PC-3 (cell line): Measurements from ENCODE around the gene NAP1L4. TPM values are rescaled to one million over a fixed set of nuclear protein-coding genes. Genes with fewer than 3 reads are reported as not detected.
A peak's percentile ranks its signal among the peaks of the same experiment; 100 is the strongest.

Experiments used
- ATAC-seq: fragments of 200-7000 bp; cut with Tn5 transposase; 2 replicates; pipeline ENCODE4 v1.9.1; 2020; ENCODE audit warnings: mild to moderate bottlenecking, moderate library complexity
- Bru-seq: library from RNA; stranded (reverse); fragments of 400-500 nt; gene quantifications from one replicate; lab custom pipeline; 2021; lab: Mats Ljungman, UMichigan
- BruChase-seq, 2 experiments: library from RNA; stranded (reverse); fragments of 400-500 nt; gene quantifications; one replicate each; lab custom pipeline; 2021; lab: Mats Ljungman, UMichigan
- BruUV-seq: library from RNA; stranded (reverse); fragments of 400-500 nt; replicated peaks from 2 replicates; lab custom pipeline; 2021; lab: Mats Ljungman, UMichigan
- CTCF ChIA-PET: fragments of 300-600 bp; sonication (Branson Sonifier 250); formaldehyde crosslinking; loops from one replicate; lab custom pipeline; 2022; ENCODE audit warnings: antibody characterized with exemption; lab: Charles Lee
- POLR2A ChIA-PET: fragments of 300-600 bp; sonication (Branson Sonifier 250); formaldehyde crosslinking; loops from one replicate; lab custom pipeline; 2022; ENCODE audit warnings: antibody characterized with exemption; ENCODE audit not compliant: unreplicated experiment; lab: Charles Lee
- DNase-seq: peaks from one replicate; pipeline ENCODE4 v3.0.0-alpha.2; 2015
- H2AFZ ChIP-seq: fragments of 300-600 bp; sonication (generic); 2 replicates; pipeline ENCODE4 v1.6.0; 2016; ENCODE audit warnings: antibody characterized with exemption, low read length
- H3F3A ChIP-seq: fragments of 300-600 bp; sonication (generic); one replicate; pipeline ENCODE4 v1.6.0; 2017; ENCODE audit warnings: antibody characterized with exemption, low read length, control low read depth, mild to moderate bottlenecking; ENCODE audit not compliant: unreplicated experiment
- H3K27ac ChIP-seq: fragments of 300-600 bp; sonication (generic); 2 replicates; pipeline ENCODE4 v1.5.1; 2016; ENCODE audit warnings: mild to moderate bottlenecking, low read length
- H3K27me3 ChIP-seq: fragments of 300-600 bp; sonication (generic); 2 replicates; pipeline ENCODE4 v1.6.1; 2016; ENCODE audit warnings: low read length, mixed read lengths
- H3K36me3 ChIP-seq: fragments of 300-600 bp; sonication (generic); 2 replicates; pipeline ENCODE4 v1.6.1; 2016; ENCODE audit warnings: low read depth, mixed run types, low read length, mixed read lengths
- H3K4me1 ChIP-seq: fragments of 300-600 bp; sonication (generic); 2 replicates; pipeline ENCODE4 v1.5.1; 2016; ENCODE audit warnings: low read length; ENCODE audit not compliant: insufficient read depth
- H3K4me2 ChIP-seq: fragments of 300-600 bp; sonication (generic); 2 replicates; pipeline ENCODE4 v1.6.0; 2016; ENCODE audit warnings: low read length
- H3K4me3 ChIP-seq: fragments of 300-600 bp; sonication (generic); 2 replicates; pipeline ENCODE4 v1.5.1; 2016; ENCODE audit warnings: mild to moderate bottlenecking, low read length, mixed read lengths
- H3K79me2 ChIP-seq: fragments of 300-600 bp; sonication (generic); 2 replicates; pipeline ENCODE4 v1.6.1; 2017; ENCODE audit warnings: low read length, mixed read lengths
- H3K9ac ChIP-seq: fragments of 300-600 bp; sonication (generic); 2 replicates; pipeline ENCODE4 v1.6.0; 2016; ENCODE audit warnings: mild to moderate bottlenecking, low read length
- H3K9me2 ChIP-seq: fragments of 300-600 bp; sonication (generic); replicated peaks from 2 replicates; pipeline ENCODE4 v1.6.1; 2016; ENCODE audit warnings: mixed run types, low read length, mixed read lengths
- H3K9me3 ChIP-seq: fragments of 300-600 bp; sonication (generic); 2 replicates; pipeline ENCODE4 v1.6.1; 2016; ENCODE audit warnings: low read length, mixed read lengths
- H4K20me1 ChIP-seq: fragments of 300-600 bp; sonication (generic); 2 replicates; pipeline ENCODE4 v1.6.1; 2016; ENCODE audit warnings: low read length, mixed read lengths
- CTCF ChIP-seq: fragments of 300-600 bp; sonication (generic); conservative IDR thresholded peaks from 2 replicates; pipeline ENCODE4 v1.5.1; 2017; ENCODE audit warnings: antibody characterized with exemption, low read depth, mild to moderate bottlenecking, low read length
- EZH2 ChIP-seq: fragments of 300-600 bp; sonication (generic); IDR thresholded peaks from one replicate; pipeline ENCODE4 v1.6.1; 2017; ENCODE audit warnings: antibody characterized with exemption, mild to moderate bottlenecking, low read length; ENCODE audit not compliant: unreplicated experiment
- EZH2phosphoT487 ChIP-seq: fragments of 300-600 bp; sonication (generic); IDR thresholded peaks from 2 replicates; pipeline ENCODE4 v1.6.1; 2018; ENCODE audit warnings: mild to moderate bottlenecking, antibody characterized with exemption, low read length, borderline replicate concordance
- intact Hi-C: fragments of 100-400 bp; cut with micrococcal nuclease; formaldehyde crosslinking; loops from 2 replicates; pipeline ENCODE4 v1.9.0; 2023
- long read RNA-seq: library from polyadenylated mRNA; unstranded; transcript quantifications from one replicate; pipeline ENCODE4 v2.0.0, GENCODE V29; 2021; ENCODE audit not compliant: unreplicated experiment
- total RNA-seq: library from RNA; depleted of rRNA; stranded (reverse); fragments of >200 nt; gene quantifications from 2 replicates; pipeline ENCODE4 v1.2.3, GENCODE V29; 2014; rRNA removed

NAP1L4 gene
- 115 and 160 TPM in 2 replicates for total RNA-seq
- percentile 92 among the genes with signal in this experiment for Bru-seq, nascent RNA
- percentile 94 among the genes with signal in this experiment for BruChase-seq, experiment 1, labeled RNA remaining after a 6-hour chase
- percentile 95 among the genes with signal in this experiment for BruChase-seq, experiment 2, labeled RNA remaining after a 2-hour chase
- long read RNA-seq, transcript NAP1L4-222 (15 exons, 2,479 nt): major isoform, 164 of 336 reads
- long read RNA-seq, transcript NAP1L4-212 (16 exons, 1,941 nt): minor isoform, 5 of 336 reads
- long read RNA-seq, transcript NAP1L4-201 (16 exons, 2,511 nt): minor isoform, 25 of 336 reads
- long read RNA-seq, partial matches to known transcripts: 18 of 336 reads
- long read RNA-seq, other reads (novel, unspliced or antisense): 123 of 336 reads

DNA sequence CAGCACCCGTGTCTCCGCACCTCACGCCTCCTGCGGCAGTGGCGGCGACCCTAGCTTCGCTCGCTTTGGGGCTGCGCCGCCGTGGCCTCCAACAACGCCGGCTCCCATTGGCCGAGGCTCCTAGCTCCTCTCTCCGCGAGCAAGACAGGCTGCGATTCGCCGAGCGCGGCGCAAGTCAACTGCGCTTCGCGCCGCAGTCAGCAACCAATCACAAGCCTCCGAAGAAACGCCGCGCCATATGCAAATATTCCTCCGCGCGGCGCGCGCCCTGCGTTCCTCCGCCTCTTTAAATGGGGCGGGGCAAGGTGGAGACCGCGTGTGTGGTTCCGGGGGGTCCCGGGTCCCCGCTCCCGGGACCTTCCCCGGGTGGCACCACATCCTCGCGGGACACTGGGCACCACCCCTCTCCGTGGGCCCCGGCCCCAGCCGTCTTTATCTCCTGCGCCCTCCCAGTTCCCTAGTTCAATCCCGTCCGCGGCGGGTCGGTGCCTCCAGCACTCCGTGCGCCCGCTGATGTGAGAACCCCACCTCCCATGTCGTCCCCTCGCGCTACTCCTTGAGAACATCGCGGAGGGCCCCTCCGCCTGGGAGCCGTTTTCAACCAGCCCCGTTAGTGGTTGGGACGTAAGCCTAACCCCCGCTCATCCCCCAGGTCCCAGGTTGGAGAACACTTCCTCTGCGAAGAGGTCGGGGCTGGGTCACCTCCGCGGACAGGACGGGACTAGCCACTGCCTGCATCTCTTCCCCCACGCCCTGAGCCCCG, at the start of gene NAP1L4:
Gene NAP1L4, minus strand, starts transcription at position 96 of the 763 bp plus-strand sequence. CDS start 13,109 bp downstream, outside the sequence.
- H4K20me1 ChIP-seq: peaks cover 36% of the 10 kb centered on the region
- DNase-seq: peak; percentile 98
- ATAC-seq: peak; percentile 82
- no peaks in the 10 kb centered on the region for H3K27me3 ChIP-seq
- POLR2A ChIA-PET: interaction anchor here (0.6 to 0.7 kb wide), 5 partner anchors 13 to 573 kb away, joined by 3 to 8 read pairs (median 5); partner anchors contain the start of gene PHLDA2
- peaks cover 6% of the 10 kb centered on the region; the same call in 1 of the 2 replicates for H3K36me3 ChIP-seq
- CTCF ChIA-PET: interaction anchor here (0.7 kb wide), 1 partner anchor 62 kb away, joined by 17 read pairs; no protein-coding TSS in a partner anchor
- peaks cover 23% of the 10 kb centered on the region for H3K4me1 ChIP-seq
- no peaks in the 10 kb centered on the region for H3K9me3 ChIP-seq
- H3K4me2 ChIP-seq: peak within 1 kb of the TSS; percentile 100
- peak within 1 kb of the TSS; percentile 93 for H2AFZ ChIP-seq
- H3K9me2 ChIP-seq: no peaks in the 10 kb centered on the region
- no peaks in the 10 kb centered on the region for H3F3A ChIP-seq
- no peak for TF ChIP-seq EZH2phosphoT487
- H3K4me3 ChIP-seq: peak within 1 kb of the TSS; percentile 94
- peak within 1 kb of the TSS; percentile 61 for H3K27ac ChIP-seq
- H3K9ac ChIP-seq: peak within 1 kb of the TSS; percentile 99
- intact Hi-C loops: no loop called here
- no TSS peak for BruUV-seq
- peaks cover 44% of the 10 kb centered on the region for H3K79me2 ChIP-seq

DNA sequence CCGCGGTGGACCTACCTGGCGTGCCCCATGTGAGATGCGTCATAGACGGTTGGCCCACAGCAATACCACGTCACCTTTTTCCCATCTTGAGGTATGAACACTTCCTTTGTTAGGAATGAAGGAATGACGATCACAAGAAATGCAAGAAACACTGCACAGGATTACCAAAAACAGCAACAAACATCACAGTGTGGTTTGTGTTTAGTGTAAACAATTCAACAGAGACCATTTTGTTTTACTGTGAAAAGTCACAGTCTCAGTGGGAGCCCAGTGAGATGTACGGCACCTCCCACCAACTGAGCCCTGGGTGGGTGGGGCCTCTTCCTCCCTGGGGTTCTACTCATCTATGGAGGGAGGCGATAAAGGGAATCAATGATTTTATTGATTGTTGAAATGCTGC, 48.8 kb upstream of the NAP1L4 start:
- ChIA-PET POLR2A (no interaction called here), CTCF (no interaction called here)
- TF ChIP-seq CTCF (no peak), EZH2phosphoT487 (no peak)
- Histone ChIP-seq H3K9ac (no peak overlapping the region), H3F3A (no peaks in the 10 kb centered on the region), H3K4me2 (no peak overlapping the region), H3K9me2 (no peaks in the 10 kb centered on the region), H3K4me3 (no peak overlapping the region), H2AFZ (no peak overlapping the region), H4K20me1 (no peaks in the 10 kb centered on the region), H3K27ac (no peak overlapping the region), H3K9me3 (no peaks in the 10 kb centered on the region), H3K36me3 (peaks cover 30% of the 10 kb centered on the region), H3K4me1 (peaks cover 16% of the 10 kb centered on the region), H3K27me3 (no peaks in the 10 kb centered on the region), H3K79me2 (peaks cover 26% of the 10 kb centered on the region)
- intact Hi-C loops: no loop called here
- ATAC-seq (no peak), DNase-seq (no peak)
- BruUV-seq: no TSS peak

DNA sequence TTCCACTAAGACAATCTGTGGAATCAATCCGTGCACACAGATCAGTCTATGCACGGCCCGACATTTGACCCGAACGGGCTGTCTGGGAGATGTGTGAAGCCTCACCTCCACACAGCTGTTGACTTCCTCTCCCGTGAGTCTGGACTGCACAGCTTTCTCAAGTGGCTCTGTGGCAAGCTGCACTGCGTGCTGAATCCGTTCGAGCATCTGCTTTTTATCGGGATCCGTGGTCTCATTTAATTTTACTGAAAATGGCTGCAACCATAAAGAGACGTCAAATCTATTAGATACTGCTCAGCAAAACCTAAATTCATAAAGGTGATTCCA, 45.8 kb upstream of the NAP1L4 start:
- Histone ChIP-seq H3K9me3 (no peaks in the 10 kb centered on the region), H3K36me3 (peaks cover 41% of the 10 kb centered on the region), H3K4me3 (no peak overlapping the region), H4K20me1 (no peaks in the 10 kb centered on the region), H3K9me2 (no peaks in the 10 kb centered on the region), H3K4me2 (peak overlapping the region; percentile 79), H3K9ac (no peak overlapping the region), H3K27me3 (no peaks in the 10 kb centered on the region), H2AFZ (no peak overlapping the region), H3K79me2 (peaks cover 1% of the 10 kb centered on the region; the same call in 1 of the 2 replicates), H3K4me1 (peaks cover 16% of the 10 kb centered on the region), H3K27ac (peak overlapping the region; percentile 92), H3F3A (no peaks in the 10 kb centered on the region)
- intact Hi-C loops: loop anchor here (1.0 kb wide), 1 partner anchor 54 kb away; no protein-coding TSS in a partner anchor
- ATAC-seq: no peak
- CTCF ChIA-PET: interaction anchor here (0.7 to 1.7 kb wide), 3 partner anchors 12 to 53 kb away, joined by 4 to 27 read pairs (median 7); no protein-coding TSS in a partner anchor
- no peak for DNase-seq
- POLR2A ChIA-PET: interaction anchor here (0.6 kb wide), 1 partner anchor 57 kb away, joined by 17 read pairs; no protein-coding TSS in a partner anchor
- TF ChIP-seq CTCF (no peak), EZH2phosphoT487 (no peak), EZH2 (no peak)
- no TSS peak for BruUV-seq
